HG03439 (cell line): ENCODE data around the gene SLC52A3.

Experiments used
- ATAC-seq: cut with Tn5 transposase; IDR thresholded peaks from one replicate; pipeline ENCODE4 v1.9.1; 2021; ENCODE audit warnings: mild to moderate bottlenecking, moderate library complexity; ENCODE audit not compliant: unreplicated experiment

The SLC52A3 gene

DNA sequence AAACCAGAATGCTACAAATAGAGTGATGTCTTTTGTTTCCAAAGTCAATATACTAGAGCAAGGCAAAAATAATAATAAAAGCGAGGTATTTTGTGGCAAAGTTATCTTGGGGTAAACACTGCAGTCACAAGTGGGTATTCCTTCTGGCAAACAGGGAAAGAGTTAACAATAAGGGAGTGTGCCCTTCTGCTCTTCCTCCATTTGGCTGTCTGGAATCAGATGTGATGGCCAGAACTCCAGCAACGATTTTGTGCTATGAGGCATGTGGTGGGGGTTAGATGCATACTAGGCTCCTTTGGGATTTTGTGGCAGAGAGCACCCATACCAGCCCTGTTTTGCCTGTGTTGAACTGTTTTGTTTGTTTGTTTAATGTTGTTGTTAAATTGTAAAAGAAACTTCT lies 2.4 kb upstream of the SLC52A3 start:
- ATAC-seq = no peak

DNA sequence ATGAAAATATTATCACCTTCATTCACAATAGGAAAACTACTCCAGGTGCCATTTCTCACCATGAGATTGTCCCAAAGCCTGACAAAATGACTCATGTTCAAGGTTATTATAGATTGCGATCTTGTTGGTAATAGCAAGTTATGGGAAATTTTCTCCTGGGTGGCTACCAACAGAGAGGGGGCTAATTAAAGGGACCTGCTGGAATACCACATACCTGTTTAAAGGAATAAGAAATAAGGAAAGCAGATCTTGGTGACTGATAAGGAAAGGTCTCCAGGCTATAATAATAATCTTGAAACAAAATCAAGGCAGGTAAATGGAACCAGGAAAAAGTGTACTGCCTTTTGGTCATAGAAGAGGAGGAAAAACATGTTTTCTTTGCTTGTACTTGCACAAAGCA lies 1.4 kb downstream of the SLC52A3 start:
- no peak for ATAC-seq

DNA sequence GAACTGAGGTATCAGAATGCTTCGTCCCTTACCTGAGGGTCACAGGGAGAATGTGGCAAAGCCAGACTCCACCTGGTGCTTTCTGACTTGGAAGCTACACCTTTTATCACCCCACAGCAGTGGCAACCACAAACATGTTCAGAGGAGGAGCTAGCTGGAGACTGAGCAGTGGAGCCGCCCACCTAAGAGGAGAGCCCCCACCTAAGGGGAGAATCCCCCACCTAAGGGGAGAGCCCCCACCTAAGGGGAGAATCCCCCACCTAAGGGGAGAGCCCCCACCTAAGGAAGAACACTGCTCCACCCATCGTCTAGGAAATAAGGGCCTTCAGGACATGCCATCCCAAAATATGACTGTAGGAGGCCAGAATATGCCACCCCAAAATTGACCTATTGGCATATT lies 4.0 kb downstream of the SLC52A3 start:
- no peak for ATAC-seq

DNA sequence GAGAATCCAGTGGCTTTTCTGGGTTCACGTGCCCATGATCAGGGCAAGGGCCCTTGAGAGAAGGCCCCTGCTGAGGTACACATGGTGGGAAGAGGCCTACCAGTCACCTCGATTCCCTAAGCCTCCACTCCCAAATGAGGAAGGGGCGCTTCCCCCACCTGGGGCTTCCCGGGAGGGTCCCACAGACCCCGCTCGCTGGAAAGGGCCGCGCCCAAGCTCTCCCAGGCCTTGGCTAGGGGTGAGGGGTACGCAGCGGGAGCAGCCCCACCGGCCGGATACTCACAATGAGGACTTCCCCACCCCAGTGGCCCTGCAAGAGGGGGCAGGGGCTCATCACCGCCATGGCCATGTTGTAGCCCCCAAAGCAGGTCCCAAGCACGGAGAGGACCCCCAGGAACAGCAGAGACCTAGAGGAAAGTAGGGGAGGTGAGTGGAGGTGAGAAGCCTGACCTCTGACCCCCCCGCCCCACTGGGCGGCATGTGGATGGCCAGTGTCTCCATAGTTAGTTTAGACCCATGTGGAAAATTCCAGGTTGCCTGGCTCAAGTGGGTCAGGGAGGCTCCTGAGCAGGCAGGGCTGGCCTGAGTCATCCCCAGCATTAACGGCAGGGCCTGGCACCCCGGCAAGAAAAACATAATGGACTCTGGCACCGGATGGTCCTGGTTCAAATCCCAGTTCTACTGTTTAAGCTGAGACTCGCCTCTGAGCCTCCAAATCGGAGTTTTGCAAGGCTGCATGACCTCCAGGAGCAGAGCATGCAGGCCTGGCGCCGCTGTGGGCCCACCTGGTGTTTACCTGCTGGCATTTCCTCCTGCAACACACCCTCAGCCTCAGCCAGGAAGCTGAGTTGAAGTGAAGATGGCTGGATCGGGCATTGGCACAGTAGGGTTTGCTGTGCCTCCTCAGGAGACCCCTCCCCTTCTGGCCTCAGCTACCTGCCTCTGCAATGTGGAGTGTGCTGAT lies 6.6 kb downstream of the SLC52A3 start:
- ATAC-seq = no peak

DNA sequence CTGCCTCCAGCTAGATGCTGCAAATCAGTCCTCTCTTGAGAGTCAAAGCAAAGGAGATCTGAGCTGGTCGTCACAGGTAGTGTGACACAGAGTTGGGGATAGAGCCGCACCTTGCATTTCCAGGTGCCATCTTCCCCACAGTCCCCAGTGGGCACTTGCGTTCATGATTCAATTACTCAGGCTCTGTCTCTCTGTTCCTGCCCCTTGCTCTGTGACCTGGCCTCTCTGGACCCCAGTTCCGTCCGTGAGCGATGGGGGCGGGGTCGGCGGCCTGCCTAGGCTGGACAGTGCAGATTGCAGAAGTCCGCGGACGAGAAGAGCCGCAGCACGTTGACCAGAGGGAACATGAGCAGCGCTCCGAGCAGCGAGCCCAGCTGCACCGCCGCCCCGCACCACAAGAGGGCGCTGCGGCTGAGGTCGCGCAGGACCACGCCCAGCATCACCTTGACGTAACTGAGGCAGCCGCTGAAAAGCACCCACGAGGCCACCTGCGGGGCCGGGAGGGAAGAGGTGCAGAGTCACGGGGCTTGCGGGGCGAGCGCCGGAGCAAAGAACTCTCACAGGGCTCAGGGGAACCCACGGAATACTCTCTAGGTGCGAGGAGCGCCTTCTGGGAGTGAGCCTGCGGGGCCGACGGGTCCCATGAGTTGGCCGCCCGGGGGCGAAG lies 7.4 kb downstream of the SLC52A3 start:
- no peak for ATAC-seq

DNA sequence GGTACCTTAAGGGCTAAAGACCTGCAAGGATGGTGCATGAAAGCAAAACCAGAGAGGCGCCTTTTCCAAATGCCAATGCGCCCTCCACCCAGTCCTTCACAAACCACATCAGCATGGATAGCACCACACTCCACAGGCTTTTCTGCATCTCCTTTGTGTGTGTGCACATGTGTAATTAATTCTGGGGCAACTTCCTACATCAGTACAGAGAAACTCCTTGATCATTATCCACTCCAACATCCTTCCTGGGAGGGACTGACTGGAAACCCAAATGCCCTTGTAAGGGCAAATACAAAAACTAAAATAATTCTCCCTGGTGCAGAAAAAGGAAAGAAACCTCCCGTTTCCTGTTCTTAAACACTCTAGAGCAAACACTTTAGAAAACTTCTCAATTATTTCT lies 10.8 kb downstream of the SLC52A3 start:
- no peak for ATAC-seq

DNA sequence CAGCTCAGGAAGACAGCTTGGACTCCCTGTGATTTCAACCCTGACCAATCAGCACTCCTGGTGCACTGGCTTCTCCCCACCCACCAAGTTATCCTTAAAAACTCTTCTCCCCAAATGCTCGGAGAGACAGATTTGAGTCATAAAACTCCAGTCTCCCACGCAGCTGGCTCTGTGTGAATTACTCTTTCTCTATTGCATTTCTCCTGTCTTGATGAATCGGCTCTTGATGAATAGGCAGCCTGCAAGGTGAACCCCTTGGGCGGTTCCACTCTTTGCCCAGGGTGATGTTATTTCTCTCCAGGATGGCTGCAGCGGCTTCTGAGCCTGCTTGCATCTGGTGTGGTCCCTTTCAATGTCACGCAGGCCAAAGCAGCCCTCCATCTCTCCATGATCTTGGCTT lies 12.4 kb downstream of the SLC52A3 start:
- no peak for ATAC-seq

DNA sequence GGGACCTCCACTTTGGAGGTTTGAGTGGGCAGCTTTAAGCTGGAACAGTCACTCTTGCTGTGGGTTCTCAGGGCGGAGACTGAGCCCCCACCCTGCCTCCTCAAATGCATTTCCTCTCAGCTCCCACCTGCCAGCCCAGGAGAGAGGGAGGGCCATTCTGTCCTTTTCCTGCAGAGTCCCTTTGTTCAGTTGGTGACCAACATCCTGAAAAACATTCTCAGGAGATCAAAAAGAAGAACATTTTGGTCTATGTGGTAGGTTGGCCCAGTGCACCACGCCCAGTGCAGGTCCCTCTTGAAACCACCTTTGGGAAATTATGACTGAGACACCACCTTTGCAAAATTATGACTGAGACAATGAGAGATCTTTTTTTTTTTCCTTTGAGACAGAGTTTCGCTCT lies 13.4 kb downstream of the SLC52A3 start:
- no peak for ATAC-seq

DNA sequence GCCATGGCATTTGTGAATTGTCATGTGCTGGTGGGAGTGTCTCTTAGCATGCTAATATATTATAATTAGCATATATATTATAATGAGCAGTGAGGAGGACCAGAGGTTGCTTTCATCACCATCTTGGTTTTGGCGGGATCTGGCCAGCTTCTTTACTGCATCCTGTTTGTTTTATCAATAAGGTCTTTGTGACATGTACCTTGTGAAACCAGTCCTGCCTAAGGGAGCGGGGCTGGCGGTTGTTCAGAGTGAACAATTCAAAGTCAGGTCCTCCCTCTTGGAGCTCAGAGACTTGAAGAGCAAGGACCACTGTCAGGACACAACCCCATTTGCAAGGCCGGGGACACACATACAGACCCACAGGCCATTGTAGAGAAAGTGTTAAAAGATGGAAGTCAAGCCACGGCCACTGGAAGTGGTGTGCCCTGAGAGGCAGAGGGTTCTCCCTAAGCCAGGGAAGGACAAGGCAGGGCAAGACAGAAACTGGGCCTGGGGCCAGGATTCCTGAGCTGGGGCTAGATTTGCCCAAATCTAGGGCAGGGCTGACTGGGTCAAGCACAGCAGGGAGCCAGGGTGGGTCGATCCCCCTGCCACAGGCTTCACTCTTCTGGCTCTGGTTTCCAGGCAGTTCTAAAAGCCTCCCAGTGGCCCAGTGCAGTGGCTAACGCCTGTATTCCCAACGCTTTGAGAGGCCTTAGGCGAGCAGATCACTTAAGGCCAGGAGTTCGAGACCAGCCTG lies 14.2 kb downstream of the SLC52A3 start:
- ATAC-seq = no peak

DNA sequence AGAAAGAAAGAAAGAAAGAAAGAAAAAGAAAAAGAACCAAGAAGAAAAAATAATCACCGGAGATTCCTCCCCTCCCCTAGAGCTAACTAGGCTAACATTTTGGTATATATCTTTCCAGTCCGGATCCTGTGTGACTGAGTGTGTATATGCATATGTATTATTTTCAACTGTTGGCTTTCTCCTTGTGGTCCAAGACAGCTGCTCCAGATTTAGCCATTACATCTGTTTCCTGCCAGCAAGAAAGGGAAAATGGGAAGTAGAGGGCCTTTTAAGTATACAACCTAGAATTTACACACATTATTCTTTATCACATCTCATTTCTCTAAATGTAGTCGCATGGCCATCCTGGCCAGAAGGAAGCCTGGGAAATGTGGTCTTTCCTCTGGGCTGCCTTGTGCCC lies 15.2 kb downstream of the SLC52A3 start:
- ATAC-seq = no peak

DNA sequence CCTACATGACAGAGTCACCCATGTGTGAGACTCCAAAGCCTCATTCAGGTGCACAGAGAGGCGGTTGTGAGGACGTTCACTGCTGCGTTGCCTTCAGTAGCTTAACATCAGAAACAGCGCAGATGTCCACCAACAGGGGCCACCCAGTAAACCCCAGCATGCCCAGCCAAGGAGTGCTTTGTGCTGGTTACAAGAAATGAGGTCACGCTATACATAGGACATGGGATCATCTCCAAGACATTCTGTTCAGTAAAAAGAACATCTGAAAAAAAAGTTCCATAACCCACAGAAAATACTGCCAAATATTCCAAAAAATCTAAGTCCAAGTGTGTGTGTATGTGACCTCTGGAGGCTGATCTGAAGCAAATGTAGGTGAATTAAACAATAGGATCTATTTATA lies 16.0 kb downstream of the SLC52A3 start:
- no peak for ATAC-seq

DNA sequence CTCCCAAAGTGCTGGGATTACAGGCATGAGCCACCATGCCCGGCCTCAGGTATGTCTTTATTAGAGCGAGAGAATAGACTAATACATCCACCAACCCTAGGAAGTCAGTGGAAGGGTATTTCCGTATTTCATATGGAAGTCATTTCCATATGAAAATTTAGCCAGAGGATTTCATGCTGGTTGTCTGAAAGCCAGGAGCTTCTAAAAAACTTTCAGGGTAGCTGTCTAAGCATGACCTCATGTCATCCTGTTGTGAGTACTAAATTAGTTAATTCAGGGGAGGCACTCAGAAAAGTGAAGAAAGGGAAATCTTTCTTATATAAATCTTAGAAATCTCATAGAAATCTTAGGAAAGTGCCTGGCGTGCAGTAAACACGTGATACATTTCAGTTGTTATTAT lies 16.5 kb downstream of the SLC52A3 start:
- ATAC-seq = no peak

DNA sequence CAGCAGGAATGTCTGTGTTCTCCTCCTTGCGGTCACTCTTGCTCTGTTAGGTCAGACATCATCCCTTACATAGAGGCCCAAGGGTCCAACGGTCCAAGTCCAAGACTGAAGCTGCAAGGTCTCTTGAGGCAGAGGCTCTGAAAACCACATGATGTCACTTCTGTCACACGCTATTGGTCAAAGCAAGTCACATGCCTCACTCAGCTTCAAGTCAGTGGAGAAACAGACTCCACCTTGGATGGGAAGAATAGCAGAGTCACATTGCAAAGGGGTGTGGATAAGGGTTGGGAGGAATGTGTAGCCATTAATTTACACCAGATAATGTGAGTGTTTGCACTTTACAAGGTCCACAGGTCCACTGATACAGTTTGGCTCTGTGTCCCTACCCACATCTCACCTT lies 17.5 kb downstream of the SLC52A3 start:
- ATAC-seq = no peak

DNA sequence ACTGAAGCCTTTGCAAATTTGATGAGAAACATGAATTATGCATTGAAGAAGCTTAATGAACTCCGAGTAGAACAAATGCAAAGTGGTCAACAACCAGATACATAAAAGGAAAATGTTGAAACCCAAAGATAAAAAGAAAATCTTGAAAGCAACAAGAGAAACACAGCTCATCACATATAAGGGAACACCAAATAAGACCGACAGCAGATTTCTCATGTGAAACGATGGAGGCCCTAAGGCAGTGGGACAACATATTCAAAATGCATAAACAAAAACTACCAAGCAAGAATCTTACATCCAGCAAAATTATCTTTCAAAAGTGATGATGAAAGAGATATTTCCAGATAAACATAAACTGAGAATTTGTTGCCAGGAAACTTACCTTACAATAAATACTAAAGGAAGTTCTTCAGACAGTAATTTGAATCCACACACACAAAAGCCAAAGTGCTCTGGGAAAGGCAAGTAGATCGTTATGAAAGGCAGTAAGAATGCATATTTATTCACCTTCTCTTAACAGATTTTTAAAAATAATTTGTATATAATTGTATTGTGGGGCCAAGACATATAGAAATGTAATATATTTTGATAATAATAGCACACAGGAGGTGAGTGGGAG lies 22.5 kb downstream of the SLC52A3 start:
- ATAC-seq = no peak

DNA sequence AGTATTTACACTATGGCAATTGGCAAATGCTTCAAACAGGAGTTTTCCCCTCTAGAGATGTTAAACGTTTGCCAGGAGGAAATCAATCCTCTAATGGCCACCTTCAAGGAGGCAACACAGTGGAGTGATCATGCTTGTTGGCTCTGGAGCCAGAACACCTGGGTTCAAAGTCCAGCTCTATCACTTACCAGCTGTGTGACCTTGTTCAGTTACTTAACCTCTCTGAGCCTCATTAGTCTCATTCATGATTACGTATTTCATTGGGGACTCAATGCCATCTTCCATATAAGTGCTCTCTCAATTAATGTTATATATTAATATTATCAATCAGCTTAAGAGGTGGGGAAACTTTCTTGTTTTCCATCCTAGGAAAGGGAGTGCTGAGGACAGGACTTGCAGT lies 26.1 kb downstream of the SLC52A3 start:
- ATAC-seq = no peak

DNA sequence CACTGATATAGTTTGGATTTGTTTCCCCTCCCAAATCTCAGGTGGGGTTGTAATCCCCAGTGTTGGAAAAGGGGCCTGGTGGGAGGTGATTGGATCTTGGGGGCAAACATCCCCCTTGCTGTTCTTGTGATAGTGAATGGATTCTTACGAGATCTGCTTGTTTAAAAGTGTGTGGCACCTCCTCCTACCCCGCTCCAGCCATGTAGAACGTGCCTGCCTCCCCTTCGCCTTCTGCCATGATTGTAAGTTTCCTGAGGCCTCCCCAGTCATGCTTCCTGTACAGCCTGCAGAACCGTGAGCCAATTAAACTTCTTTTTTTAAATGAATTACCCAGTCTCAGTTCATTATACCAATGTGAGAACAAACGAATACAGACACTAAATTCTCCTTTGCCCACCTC lies 26.7 kb downstream of the SLC52A3 start:
- no peak for ATAC-seq

DNA sequence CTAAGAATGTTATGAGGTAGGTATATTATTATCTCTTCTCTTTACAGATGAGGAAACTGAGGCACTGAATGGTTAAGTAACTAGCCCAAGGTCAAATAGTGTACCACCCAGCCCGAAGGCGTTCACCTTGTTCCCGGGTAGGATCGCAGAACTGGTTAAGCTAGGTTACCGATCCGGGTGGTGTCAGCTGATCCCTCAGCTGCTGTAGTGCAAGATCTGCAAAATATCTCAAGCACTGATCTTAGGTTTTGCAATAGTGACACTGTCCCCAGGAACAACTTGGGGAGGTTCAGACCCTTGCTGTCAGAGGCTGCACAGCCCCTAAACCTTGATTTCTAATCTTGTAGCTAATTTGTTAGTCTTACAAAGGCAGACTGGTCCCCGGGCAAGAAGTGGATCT lies 28.1 kb downstream of the SLC52A3 start:
- ATAC-seq = no peak

DNA sequence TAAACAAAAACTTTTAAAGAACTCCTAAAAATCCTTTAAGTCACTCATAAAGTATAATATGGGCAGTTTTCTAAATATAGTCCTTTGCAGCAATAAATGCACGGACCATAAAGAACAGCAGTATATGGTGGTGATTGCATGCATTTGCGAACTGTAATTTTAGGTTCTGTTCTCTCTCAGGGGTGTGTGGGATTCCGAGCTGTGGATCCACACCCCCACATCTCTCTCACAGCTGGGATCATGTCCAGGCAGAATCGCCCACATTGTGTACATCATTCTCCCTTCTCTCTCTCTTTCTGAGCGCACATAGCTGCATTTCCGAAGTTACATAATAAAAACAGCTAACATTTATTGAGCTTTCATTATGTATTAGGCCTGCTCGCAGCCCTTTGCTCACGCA lies 28.6 kb downstream of the SLC52A3 start:
- ATAC-seq = no peak

DNA sequence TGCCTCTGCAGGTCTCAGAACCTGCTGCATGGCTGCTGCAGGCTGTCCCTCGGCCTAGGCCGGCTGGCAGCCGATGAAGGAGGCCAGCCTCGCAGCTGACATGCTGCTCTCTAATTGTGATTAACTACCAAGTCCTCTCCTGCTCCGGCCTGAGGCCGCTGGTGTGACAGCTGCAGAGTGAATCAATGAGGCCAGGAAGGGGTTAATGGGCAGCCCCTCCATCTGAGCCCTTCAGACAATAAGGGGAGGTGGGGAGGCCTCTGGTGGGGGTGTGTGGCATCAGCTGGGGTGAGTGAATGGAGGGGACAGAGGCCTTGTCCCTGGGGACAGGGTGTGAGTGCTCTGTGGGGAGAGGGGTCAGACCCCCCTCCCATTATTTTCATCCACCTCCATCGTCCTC lies 34.4 kb downstream of the SLC52A3 start:
- no peak for ATAC-seq

DNA sequence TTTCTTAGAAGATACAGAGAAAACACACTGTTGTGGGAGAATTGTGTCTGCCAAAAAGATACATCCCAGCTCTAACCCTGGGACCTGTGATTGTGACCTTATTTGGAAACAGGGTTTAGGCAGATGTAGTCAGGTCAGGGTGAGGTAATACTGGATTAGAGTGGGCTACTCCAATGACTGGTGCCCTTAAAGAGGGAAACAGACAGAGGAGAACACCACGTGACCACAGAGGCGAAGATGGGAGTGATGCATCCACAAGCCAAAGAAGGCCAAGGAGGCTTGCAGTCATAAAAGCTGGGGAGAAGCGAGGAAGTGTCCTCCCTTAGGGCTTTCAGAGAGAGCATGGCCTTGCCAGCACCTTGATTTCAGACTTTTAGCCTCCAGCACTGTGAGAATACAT lies 35.6 kb downstream of the SLC52A3 start:
- ATAC-seq = no peak

DNA sequence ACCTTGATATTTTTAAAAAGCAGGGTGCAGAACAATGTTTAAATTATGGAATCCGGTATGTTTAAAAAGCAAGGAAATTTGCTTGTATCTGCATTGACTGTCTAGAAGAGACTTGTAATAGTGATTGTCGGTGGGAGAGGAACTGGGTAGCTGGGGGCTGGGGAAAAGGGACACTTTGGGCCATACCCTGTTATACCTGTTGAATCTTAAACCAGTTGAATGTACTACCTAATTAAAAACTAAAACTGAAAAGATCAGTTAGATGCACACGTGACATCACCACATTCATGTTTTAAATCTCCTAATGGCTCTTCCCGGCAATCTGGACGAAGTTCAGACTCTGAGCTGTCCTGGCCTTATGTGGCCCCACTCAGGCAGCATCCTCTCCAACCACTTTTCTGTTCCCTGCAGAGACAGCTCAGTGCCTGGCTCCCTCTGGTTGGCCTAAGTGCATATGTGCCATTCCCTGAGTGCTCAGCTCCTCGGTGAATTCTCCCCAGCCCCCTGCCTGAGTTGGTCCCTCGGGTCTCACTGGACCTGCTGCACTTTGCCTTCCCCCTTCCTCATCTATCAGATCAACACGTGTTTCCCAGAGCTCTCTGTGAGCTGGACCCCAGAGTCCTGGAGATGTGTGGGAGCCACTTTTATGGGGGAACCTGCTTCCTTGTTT lies 36.3 kb downstream of the SLC52A3 start:
- no peak for ATAC-seq
